GM20431 (cell line): ENCODE data around the gene ALDH3A1.

Experiments used
- in situ Hi-C: fragments of 300-500 bp; cut with MseI, MboI; formaldehyde crosslinking; loops from one replicate; pipeline ENCODE4 v1.15.0; 2020; ENCODE audit warnings: low sequenced_read_pairs; ENCODE audit not compliant: unreplicated experiment

ALDH3A1 gene

DNA sequence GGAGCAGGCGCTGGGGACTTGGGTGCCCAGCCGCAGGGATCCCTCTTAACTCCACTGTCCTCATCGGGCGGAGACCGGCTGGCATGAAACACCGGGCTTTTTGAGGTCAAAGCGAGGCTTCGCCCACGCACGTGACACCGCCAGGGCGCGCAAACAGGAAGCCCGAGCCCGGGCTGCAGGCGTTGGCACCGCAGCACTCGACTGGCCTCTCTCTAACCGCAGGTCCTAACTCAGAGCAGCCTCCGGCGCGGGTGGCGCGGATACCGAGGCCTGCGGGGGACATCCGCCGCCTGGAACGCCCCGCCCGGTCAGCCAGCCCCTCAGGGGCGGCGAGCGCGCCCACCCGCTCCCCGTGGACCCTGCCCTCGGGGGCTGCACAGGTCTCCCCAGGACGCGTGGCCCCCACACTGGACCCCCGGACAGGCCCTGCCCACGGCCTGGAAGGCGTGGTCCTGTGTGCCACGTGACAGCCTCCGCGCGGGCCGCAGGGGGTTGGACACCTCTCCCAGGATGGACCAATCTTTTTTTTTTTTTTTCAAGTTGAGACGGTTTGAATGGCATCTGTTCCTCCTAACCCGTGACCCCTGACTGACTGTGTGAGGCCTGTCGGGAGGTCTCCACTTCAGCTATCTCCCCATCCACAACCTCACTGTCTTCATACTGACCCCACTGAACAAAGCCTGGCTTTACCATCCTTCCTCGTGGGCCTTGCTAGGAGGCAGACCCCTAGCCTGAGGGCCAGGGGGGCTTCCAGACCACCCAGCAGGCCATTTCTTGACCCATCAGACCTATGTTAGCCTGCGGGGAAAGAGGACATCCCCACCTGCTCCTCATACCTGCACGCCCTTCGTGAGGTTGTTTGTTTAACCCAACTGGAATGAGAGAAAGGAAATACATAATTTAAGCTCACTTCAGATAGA is 23.3 kb downstream of the ALDH3A1 start:
- in situ Hi-C loops = no loop called here

DNA sequence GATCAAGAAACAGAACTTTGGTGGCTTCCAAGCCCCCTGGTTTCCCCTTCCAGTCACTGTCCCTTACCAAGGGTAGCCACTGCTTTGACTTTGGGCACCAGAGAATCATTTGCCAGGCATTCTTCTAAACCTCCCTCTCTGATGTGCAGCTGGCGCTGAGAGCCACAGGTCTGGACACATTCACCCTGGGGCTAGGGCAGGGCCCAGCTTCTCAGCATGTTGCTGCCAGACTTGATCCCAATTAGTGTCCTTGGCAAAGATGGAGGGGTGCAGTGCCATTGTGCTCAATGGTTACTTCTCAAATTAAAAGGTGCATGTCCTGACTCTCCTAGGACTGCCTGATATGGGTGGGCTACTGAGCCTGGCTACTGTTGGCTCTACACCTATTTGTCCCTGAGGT is 24.1 kb downstream of the ALDH3A1 start:
- in situ Hi-C loops = no loop called here

DNA sequence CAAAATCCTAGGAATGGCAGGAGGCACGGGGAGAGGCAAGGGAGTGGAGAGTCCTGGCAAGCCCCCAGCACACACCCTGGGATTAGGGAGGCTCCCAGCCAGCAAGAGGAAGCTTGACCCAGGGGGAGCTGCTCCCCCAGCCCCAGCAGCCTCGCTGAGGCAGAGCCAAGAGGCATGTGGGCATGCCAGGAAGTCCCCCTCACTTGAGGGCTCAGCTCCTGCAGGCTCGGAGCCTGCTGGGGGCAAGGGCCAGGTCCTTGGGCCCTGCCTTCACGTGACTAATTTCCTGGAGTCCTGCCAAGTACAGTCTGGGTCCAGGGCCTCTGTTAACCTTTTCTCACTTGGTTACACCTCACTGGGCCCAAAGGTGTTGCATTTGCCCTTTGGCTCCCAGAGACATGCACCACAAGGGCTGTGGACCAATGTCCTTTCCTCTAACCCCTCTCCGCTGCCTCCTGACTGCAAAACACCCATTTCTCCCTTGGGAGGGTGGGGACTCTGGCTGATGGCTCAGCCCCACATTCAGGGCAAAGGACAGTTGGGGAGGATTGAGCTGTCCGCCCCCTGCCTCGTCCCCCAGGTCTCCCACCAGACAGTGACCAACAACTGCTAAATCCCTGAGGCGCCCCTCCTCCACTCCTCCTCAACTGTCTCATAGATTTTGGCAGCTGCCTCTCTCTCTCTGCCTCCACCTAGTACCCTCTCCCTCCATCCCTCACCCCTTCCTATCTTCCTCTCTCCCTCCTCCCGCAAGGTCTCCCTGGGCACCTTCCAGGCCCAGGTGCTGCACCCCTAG is 27.3 kb downstream of the ALDH3A1 start:
- in situ Hi-C loops = no loop called here

DNA sequence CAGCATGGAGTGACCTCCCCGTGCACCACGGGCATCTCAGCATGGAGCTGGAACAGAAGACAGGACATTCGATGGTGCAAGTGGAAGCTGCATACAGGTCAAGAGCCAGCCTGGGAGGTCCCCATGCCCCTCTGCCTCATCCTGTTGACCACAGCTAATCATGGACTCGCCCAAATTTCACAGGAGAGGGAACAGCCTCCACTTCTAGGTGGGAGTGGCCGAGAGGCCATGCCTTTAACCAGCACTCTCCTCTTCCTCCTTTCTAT is 28.0 kb downstream of the ALDH3A1 start:
- in situ Hi-C loops = no loop called here

DNA sequence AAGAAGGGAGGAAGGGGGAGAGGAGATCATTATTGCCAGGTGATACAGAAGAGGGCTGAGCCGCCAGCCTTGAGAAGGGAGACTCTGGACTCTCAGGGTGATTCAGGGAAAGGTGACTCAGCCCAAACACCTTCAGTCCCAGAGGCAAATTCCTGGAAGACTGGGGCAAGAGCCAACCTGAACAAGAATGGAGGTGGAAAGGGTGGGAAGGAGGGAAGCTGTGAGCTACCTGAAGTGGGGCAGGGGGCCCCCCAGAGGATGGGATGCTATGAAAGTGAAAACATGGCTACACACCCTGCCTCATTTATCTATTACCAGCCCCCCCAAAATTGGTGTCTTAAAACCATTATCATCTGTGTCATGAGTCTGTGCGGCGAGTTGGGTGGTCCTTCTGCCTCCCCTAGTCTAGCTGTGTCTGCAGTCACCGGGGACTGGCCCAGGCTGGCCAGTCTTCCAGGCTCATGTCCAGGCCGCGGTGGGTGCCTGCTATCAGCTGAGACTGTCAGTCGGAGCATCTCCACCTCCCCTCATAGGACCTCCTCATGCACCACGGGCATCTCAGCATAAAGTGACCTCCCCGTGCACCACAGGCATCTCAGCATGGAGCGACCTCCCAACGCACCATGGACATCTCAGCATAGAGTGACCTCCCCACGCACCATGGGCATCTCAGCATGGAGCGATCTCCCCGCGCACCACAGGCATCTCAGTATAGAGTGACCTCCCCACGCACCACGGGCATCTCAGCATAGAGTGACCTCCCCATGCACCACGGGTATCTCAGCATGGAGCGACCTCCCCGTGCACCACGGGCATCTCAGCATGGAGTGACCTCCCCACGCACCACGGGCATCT is 28.5 kb downstream of the ALDH3A1 start:
- in situ Hi-C loops = no loop called here

DNA sequence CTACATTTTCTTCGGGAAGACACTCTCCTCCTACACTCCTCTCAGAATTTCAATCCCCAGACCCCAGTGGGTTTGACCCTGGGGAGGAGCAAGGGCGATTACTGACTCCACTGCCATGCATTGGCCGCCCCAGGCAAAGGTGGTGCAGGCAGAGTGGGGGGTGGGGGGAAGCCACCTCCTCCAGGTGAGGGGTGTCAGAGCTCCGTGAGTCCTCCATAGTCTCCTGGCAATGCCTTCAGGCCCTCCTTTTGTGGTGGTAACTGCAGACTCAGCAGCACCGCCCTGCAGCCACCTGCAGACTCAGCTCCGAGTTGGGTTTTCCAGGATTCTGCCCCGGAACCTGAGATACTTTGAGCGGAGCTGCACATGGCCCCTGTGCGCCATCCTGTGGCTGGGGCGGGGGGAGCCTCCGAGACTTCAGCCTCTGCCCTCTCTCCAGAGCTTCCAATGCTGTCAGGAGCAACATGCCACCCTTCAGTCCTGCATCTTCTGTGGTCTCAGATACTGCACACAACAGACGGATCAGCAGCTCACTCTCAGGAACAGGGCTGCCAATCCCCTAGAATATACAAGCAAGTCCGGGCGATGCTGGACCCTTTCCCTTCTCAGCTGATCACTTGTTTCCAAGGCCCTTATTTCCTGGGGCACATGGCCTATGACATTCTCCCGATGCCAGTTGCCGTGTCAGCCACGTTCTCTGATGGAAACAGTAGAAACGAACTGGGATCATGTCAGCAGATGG is 29.3 kb downstream of the ALDH3A1 start:
- in situ Hi-C loops = no loop called here

DNA sequence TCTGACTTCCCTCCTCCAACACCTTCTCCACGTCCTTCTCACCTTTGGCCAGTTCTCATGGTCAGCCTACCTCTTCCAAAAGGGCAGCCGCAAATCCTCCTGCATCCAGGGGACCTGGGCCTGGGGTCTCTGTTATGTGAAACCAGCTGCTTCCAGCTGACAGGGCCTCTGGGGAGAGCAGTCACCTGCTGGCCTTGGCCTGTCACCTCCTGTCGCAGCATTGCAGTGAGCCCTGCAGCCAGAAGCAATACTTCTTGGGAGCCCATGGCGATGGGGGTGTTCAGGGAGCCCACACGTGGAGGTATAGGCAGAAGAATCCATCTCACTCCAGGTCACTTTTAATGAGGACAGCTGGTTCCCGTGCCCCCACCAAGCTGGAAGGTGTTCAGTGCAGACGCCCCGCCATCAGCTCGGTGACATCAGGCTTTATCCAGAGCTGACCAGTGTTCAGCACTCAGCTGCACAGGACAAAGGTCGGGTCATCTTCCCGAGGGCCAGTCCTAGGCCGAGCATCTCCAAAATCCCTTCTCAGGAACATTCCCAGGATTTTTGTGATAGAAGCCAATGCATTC is 30.0 kb downstream of the ALDH3A1 start:
- in situ Hi-C loops = no loop called here

DNA sequence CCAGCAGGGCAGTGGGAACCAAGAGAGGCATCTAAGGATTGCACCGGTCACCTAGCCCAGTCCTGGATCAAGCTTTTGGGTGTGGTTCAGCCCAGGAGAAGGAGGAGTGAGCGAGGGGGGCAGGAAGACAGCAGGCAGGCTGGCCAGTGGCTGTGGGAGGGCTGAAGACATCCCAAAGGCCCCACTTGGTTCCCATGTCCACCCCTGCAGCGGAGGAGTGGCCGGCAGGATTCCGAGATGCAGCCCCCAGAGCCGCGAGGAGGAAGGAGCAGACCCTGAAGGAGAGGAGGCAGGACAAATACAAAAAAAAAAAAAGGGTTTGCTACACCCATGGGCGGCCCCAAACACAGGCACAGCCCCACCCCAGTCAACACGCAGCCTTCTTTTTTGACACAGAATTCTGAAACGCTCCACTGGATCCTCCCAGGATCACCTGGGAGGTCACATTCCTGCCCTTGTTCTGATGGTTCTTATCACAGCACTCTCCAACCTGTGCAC is 30.6 kb downstream of the ALDH3A1 start:
- in situ Hi-C loops = no loop called here

DNA sequence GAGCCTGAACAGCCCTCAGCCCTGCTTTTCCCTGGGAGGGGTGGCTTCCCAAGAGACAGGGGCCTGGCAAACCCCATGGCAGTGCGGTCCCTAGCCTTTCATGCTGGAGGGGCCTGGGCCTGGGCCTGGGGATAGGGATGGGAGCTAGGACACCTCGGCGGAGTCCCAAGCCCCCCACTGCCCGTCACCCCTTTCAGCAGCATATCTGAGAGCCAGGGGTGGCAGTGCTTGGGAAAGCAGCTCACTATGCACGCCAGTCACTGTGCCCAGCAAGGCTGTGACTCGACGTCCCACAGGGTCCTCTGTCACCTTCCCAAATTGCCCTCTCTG is 31.1 kb downstream of the ALDH3A1 start:
- in situ Hi-C loops = no loop called here

DNA sequence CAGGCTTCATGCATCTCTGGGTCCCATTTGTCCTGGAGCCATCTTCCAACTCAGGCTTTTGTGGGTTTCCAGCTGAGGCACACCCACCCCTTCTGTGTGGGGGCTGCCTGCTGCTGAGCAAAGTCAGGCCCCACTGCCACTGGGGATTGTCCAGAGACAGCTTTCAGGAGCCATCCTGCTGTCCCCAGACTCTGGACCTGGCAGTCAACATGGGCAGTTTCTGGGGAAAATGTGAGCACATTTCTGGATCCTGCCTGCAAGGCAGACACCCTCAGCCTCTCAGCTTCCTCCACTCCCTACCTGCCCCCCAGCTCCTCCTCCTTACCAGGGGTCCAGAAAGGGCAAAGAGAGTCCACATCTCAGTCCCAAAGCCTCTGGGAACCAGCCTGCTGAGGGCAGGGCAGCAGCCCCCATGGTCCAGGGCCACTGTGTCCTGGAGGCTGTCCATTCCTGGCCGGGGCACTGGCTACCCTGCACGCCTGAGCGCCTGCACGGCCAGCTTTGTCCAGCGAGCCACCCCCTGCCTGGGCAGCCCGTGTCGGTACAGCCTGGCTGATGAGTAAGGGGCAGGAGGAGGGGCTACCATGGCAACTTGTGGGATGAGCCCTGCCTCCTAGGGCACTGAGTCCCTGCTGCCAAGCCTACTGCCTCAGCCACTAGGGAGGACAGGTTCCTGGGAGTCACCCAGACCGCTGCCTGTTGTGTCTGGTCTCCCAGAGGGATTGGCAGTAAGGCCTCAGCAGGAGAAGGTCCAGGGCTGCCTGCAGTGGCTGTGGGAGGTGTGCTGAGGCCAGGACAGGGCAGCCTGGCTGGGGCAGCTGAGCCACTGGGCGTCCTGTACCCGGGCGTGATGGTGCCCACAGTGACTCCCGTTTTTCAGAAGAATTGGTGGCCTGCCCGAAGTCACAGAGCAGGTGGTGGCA is 31.7 kb downstream of the ALDH3A1 start, which contains the start of gene SLC47A2:
Gene SLC47A2, minus strand, starts transcription at position 477 of the 923 bp plus-strand sequence. Its CDS starts 29 bp downstream, at position 448.
- in situ Hi-C loops = no loop called here

DNA sequence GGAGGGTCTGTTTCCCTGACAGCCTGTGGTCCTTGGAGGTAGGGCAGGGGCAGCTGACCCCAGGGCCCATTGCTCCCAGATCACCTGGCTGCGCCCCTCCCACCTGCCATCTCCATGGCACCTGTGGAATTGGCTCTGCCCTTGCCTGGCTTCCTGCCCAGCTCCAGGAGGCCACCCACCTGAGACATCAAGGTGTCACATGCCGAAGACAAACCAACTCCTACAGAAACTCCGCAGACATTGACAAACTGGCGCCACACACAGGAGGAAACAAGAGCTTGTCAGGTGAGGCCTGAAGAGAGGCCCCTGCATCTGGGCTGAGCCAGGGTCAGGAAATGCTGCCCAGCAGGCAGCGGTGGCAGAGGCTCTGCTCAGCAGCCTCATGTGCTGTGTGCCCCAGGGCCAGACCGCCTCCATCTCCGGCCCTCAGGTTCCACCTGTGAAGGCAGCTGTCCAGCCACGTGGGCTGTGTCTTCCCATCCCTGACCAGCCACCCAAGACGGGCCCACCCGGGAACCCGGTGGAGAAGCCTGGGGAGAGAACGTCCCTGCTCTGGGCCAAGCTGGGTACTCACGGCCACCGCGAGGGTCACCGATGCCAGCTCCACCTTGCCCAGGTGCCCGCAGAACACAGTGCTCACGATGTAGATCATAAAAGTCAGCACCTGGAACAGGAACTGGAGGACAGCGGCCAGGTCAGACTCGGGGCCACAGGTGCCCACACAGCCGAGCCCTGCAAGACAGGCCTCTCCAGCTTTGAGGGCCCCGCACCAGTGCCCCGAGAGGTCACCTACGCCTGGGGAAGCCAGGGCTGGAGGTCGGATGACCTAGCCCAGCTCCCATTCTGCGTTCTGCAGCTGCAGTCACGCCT is 33.3 kb downstream of the ALDH3A1 start:
- in situ Hi-C loops = no loop called here

DNA sequence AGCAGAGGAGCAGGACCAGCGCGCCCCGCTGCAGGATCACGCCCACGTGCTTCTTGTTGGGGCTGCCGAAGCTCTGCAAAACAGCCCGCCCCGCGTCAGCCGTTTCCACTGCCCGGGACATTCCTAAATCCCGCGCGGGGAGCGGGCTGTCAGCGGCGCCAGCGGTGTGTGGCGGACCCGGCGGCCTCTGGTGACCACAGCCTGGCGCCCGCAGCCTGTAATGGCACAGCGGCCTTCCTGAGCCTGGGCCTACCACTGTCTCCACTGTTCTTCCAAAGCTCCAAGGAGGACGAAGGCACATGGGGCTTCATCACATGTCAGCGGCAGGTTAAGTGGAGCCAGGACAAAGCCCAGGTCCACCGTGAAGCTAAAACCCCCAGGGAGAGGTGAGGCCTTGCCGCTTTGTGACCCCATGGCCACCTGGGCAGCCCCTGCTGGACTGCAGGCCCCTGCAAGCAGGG is 34.2 kb downstream of the ALDH3A1 start:
- in situ Hi-C loops = no loop called here

DNA sequence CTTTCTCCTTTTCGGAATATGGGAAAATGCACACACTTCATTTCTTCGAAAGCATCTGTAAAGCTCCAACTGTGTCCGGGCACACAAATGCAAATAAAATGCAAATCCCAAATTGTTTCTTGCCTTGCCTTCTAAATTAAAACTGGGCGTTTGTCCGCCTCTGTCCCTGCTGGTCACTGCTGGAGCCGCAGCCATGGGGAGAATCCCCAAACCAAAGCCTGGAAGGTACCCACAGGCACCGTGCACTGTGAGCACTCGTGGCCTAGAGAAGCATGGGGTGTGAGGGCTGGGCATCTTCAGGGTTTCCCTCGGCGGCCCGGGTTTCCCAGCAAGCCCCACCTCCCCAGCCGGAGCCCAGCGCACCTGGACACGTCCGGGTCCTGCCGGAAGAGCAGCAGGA is 34.6 kb downstream of the ALDH3A1 start:
- in situ Hi-C loops = no loop called here

DNA sequence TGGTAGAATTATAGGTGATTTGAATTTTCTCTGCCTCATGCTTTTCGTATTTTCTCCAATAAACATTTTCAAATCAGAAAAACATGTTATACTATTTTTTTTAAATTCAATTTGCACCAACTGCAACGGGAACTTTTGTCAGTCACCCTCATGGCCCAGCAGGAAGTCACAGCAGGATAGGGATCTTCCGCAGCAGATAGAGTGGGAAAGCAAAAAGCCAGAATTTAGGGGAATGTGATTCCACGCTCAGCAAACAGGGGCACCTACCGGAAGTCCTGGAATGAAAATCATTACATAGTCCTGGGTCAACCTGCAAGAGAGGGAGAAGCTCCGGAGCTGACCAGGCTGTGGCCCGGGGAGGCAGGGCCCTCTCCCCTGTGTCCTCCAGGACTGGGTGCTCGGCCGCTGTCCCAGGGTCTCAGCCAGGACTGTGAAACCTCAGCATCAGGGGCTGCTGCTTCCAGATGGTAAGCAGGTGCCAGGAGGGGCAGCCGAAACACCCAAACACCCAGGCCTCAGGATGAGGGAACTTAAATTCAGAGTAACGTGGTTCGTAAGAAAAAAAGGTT is 35.6 kb downstream of the ALDH3A1 start:
- in situ Hi-C loops = no loop called here

DNA sequence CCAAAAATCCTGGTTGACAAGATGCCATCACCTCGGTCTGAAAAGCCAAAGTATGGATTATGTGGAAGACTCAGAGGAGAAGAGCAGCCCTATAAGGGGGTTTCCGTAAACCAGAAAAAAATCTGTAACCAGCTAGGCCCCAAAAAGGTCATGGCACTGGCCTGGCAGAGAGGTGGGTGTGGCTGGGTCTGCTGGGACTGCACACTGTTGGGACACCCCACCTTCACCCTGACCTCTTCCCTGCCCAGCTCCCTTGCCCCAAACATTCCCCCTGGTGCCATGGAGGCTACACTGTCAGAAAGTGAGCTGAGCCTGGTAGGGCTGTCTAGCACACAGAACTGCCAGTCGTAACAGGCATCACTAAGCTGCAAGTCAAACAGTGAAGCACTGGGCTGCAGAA is 38.3 kb downstream of the ALDH3A1 start:
- in situ Hi-C loops = no loop called here

DNA sequence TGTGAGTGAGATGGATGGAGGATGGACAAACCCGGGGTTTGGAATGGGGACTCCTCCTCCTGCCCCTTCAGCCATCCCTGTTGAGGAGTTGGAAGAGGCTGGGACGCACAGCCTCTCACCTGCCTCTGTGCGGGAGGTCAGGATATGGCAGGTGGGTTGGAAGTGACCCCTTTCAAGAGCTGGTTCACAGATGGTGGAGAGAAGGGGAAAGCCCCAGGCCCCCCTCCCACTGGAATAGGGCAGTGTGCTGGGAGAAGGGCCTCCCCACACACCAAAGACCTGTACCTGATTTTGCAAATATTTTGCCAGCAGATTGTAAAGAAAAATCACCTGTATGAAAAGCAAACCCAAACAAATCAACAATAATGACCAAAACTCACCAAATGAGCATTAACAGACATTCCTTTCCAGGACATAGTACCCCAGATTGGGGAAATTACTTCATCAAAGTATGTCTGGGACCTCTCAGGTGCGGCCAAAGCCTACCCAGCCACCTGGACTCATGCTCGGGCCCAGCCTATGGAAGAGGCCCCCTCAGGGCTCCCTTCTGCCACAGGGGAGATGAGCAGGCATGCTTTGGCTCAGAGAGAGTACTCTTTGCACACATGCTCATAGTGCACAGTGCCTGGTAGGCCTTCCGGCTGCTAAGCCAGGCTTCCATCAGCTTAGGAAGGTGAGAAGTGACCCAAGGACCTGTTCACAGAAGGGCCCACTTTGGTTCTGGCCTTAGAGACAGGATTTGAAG is 39.5 kb downstream of the ALDH3A1 start:
- in situ Hi-C loops = no loop called here
